Right renal cortex interstitium (tissue), 3 donors: ENCODE results near the gene RCC2. TPM values are rescaled to one million over a fixed set of nuclear protein-coding genes. Genes with fewer than 3 reads are reported as not detected.

Source experiments
- DNase-seq, 3 donors: peaks; one replicate each; pipeline ENCODE4 v3.0.0-alpha.2; 2013; ENCODE audit warnings: low read depth in 3 of 3, low spot score in 2 of 3
- polyA plus RNA-seq, 3 donors: library from polyadenylated mRNA; unstranded; fragments of 120-200 nt; gene quantifications; one replicate each; pipeline ENCODE4 v1.2.1, GENCODE V29; 2013; ENCODE audit not compliant: insufficient read length in 3 of 3

Gene RCC2
- polyA plus RNA-seq, 3 donors: 88.9 to 94.8 (median 89.9) TPM

DNA sequence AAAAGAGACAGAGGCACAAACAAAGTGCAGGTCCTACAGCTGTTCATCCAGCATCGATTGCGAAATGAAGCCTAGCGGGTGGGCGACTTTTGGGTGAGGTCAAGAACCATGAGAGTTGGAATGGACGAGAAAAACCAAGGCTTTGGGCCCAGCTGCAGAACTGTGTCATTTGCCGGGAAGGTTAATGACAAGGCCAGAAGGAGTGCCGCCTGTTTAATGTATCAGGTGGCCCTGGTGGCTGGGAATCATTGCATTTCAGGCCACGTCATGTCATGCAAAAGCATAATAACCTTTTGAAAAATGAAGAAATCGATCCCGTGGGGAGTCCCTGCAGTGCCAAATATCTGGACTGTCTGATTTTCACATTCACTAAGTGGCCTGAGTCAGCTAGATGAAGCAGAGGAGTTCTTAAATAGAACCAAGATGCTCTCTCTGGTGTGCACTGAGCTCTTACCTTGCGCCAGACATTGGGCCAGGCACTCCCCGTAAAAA, 8.1 kb upstream of the RCC2 start:
- DNase-seq: no peak

- no peak for DNase-seq
These were observed 3.4 kb upstream of the RCC2 start for GRCh38 chr1:17442841-17443240.

DNA sequence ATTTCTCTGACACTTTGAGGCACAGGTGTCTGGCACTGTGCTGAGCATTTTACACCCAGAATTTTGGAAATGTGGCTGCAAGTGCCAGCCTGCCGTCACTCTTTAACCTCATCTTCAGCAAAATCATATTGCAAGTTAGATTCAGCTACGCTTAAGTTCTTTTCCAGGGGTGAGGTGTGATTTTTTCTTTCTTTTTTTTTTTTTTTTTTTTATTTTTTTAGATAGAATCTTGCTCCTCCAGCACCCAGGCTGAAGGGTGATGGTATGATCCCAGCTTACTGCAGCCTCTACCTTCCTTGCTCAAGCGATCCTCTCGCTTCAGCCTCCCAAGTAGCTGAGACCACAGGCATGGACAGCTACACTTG, 2.5 kb upstream of the RCC2 start:
- DNase-seq: no peak

DNA sequence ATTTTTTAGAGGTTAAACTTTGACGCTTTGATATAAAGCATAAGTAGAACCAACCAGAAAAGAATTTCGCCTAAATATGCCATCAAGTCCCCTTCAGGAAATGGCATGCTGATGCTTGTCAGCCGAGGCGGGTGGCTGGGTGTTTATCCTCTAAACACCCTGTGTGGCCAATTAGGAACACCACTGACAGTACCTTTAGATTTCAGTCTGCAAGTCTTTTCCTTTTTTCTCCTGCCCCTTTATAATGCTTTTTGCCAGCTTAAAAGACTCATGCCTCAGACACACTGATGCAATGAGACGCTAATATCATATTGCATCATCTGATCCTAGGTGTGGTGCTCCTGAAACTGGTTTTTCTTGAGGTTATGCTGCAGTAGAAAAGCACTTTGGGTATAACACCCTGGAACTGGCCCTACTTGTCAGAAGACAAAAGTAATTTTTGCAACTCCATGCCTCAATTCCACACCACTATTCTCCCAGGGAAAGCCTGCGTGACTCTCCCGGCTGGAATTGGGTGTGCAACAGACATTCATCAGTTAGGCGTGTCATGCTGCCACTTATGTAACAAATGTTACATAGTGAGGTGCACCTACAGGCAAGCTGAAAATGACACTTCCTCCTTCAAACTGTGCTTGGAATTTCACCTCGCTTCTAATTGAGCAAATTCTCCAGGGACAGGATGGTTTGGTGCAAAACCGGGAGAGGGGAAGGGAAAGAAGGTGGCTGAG, 2.0 kb upstream of the RCC2 start:
- no peak for DNase-seq

DNA sequence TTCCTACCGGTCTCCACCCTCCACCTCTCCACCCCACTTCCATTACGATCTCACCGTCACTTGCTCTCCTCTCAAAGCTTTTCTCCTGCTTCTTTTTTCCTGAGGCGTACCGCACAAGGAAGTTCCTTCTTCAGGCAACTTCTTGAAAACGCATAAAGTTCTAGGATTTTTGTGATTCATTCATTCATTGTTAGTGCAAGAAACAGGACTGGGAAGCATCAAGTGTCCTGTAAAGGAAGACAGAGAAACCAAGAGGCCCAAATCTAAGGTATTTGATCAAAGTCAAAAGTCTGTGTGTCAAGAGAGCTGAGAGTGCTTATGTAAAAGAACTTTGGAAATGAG, 1.3 kb upstream of the RCC2 start:
- no peak for DNase-seq

- DNase-seq: no peak
These were observed 773 bp upstream of the RCC2 start for GRCh38 chr1:17440074-17440826.

DNA sequence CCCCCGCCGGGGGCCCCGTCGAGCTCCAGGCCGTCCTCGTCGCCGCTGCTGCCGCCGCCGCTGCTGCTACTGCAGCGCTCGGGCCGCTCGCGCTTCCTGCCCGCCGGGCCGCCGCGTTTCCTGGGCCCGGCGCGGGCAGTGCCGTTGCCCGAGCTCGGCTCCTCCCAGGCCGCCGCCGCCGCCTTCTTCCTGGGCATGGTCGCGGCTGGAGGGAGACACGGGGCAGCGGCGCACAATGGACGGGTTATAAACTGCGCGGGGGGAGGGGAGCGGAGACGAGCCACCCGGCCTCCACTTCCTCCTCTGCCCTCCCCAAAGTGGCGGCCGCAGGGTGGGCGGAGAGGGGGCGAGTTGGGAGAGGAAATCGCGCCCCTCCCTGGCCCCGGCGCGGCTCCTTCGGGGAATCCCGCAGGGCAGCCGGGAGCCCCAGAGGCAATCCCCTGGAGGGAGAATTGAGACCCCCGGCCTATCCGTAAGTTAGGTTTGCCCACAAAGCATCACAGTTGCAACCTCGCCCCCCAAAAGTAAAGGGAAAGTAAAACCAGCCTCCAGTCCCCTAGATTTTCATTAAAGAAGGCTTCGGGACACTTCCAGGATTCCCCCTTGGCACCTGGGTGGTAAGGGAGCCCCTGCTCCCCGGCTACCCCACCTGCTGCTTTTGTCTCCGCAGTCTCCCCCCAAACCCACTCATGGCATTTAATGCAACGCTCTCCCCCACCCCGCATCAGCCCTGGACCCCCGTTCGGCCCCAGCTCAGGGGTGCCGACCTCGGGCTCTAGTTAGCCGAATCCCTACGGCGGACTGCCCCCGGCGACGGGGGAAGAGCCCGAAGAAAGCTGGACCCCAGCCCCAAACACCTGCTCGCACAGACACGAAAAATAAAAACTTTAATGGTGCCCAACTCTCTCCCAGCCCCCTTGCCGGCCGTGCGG, 893 bp downstream of the RCC2 start:
- no peak for DNase-seq

DNA sequence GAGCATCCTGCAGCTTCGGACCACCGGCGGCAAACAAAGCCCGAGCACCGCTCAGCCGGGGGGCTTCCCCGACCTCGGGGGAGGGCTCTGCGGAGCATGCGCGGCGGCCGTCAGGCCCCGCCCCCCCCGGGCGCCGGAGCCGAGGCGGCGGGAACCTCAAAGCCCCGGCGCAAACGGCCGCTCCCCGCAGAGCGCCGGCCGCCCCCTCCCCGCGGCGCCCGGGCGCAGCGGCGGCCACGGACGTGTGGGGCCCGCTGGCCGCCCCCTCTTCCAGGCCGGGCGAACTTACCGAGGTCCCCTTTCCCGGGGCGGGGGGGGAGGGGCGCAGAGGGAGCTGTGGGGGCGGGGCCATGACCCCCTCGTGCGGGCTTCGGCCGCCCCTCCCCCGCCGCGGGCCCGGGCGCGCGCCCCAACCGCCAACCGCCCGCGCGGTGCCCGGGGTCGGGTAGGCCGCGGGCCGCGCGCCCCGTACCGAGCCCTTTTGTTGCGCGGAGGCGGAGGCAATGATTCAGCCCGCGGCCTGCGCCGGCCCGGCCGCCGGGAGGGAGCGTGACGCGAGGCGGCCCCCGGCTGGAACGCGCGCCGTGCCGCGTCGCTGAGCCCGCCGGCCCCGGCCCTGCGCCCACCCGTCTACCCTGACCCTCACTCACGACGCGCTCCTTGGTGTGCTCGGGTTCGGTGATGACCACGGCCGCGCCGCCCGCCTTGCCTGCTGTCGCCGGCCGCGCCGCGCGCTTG, 1.7 kb downstream of the RCC2 start:
- DNase-seq: no peak

DNA sequence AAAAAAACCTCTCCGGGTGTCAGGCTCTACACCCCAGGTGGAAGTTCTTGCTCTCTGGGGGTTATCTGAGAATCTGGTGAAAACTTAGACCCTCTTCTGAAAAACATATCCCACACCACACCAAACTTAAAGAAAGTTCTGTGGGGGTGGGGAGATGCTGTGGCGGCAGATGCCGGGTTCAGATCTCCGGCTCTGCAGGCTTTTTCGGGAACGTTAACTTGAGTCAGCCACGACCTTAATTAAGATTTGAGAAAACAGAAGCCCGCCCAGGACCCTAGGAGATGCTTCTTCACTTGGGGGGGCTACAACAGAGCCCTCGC, 2.3 kb downstream of the RCC2 start:
- DNase-seq: no peak

DNA sequence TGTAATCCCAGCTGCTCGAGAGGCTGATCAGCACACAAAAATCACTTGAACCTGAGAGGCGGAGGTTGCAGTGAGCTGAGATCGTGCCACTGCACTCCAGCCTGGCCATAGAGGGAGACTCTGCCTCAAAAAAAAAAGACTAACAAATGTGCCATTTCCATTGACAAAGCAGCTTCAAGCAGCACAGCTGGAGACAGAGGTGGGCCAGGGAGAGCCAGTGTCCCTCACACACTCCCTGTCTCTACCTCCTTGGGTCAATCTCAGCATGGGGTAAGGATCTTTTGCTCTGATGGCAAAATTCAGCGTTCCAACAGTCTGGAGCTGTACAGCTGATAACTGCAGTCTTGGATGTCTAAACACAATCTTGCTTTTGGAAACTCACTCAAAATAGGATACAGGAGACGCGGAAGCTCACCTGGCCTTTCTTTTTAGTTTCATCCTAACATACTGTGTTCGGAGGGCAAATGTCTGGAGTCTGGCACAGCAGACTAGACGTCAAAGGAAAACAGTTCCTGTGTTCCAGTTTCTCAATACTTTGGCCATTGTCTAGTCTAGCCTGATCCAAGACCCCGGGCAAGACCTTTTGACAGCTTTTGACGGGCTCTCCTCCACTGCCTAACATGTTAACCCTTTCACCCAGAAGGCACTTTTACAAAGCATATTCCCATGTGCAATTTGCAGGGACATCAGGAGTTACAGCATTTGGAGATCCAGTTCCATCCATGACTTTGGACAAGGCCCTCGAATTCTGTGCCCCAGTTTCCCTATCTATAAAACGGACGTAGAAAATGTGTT, 2.9 kb downstream of the RCC2 start:
- DNase-seq: no peak

DNA sequence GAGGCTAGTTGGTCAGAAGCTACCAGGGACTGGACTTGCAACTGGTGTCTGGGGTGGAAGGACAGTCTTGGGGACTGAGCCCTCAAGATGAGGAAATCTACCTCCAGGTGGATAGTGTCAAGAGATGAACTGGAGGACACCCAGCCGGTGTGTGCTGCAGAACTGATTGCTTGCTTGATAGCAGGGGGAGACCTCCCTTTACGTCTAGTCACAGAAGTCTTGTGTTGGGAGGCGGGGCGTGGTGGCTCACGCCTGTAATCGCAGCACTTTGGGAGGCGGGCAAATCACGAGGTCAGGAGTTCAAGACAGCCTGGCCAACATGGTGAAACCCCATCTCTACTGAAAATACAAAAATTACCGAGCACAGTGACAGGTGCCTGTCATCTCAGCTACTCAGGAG, 4.9 kb downstream of the RCC2 start:
- no peak for DNase-seq

DNA sequence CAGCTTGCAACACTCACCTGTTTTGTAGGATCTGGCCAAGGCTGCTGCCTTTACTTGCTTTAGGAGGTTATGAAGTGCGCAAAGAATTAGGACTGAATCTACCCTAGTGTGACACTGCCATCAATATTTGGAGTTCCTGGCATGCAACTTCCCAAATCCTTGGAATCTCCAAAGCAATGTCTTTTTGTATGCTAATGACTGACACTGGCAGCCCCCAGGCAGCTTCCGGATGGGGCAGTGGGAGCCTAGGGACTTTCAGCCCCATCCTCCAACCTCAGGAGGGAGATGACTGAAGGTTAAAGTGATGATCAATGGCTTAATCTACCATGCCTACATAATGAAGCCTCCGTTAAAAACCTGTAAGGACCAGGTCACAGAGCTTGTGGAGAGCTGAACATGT, 5.5 kb downstream of the RCC2 start:
- no peak for DNase-seq

GRCh38 chr1:17433261-17433660, 6.2 kb downstream of the RCC2 start:
- no peak for DNase-seq

DNA sequence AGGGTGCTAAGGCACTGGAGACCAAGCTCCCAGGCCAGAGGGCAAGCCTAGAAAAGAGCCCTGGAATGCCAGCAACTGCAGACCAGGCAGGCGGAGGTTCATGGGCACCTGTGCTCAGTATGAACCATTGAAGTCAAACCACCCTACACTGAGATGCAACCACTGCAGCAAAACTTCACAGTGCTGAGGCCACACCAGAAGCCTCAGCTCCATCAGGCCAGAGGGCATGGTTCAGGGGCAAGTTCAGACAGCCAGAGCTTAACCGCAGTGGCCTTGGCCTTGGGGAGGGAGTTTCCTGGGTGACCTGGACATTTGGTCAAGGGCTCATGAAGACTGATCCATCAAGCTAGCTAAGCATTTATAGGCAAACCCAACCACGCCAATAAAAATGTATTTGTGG, 7.1 kb downstream of the RCC2 start:
- no peak for DNase-seq

DNA sequence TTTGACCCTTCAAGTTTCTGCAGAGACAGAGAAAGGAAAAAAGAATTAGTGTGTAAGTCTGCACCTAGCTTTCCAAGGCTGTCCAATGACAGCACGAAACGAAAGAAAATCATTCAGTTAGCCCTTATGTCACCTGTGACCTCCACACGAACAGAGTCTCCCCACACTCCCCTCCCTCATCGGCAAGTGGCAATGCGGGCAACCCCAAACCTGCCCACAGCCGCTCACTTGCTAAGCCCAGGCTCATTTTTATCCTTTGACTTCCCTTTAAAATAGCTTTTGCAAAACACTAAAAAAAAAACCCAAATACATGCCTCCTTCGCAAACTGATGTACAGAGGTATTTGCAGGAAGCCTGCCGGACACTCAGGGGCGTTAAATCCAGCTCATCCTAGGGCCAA, 10.3 kb downstream of the RCC2 start:
- no peak for DNase-seq

DNA sequence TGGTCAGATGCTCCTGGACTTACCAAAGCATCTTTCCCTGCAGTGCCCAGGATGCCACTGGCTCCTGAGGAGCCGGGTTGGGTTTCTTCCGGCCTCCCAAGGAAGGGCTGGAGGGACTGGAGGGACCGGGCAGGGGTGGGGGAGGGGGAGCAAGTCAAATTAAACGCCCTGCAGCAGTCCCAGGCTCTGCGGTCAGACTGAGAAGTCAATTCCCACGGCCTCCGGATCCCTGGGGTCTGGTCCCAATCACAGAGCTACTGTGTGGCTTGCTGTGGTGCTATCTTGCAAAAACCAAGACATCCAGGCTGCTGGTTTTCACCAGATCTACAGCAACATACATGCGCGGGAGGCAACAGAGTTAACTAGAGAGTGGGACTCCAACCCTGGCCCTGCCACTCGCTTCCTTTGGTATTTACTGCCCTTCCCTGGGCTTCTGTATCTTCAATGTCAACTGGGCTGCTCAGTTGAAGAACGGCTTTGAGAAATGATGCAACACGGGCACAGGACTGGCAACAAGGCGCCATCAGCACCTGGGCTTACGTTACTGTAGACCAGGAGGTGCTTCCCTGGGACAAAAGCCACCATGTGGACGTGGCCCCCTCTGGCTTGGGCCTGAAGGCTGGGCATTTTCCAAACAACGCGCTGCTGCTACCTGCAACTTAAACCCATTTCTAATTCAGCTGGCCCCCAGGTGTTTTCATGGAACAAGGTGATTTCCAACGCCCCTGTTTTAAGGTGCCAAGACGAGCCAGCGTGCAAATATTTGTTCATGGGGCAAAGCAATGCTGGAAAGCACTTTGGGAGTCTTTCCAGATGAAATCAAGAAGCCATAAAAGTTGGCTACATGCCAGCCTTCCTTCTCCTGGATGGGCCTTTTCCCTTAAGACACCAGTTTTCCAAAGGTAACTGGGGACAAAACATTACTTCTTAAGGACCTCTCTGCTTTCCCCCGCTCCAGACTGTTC, 11.5 kb downstream of the RCC2 start:
- DNase-seq: no peak

GRCh38 chr1:17425806-17426600, 13.5 kb downstream of the RCC2 start:
- no peak for DNase-seq

GRCh38 chr1:17423781-17424245, 15.7 kb downstream of the RCC2 start:
- DNase-seq: no peak
